Endothelial cell of umbilical vein (primary cell): ENCODE measurements around the gene MT1M. TPM values are rescaled to one million over a fixed set of nuclear protein-coding genes. Genes with fewer than 3 reads are reported as not detected.

Experiments used
- BruUV-seq: library from RNA; stranded (reverse); fragments of 400-500 nt; replicated peaks from 2 replicates; lab custom pipeline; 2021; lab: Mats Ljungman, UMichigan
- CTCF ChIA-PET: fragments of 300-600, 350-600 bp; sonication (Branson Sonifier 250); formaldehyde crosslinking; loops from one replicate; lab custom pipeline; 2021; ENCODE audit warnings: antibody characterized with exemption, inconsistent platforms; lab: Charles Lee
- POLR2A ChIA-PET: fragments of 300-600, 350-600 bp; sonication (Branson Sonifier 250); formaldehyde crosslinking; loops from one replicate; lab custom pipeline; 2021; ENCODE audit warnings: antibody characterized with exemption, inconsistent platforms; lab: Charles Lee
- DNase-seq: peaks from one replicate; pipeline ENCODE4 v3.0.0-alpha.2; 2011; ENCODE audit warnings: low read depth, low spot score
- FAIRE-seq: peaks from 2 replicates; lab custom pipeline; 2011; peaks lifted over from hg19 to GRCh38; lab: Jason Lieb, UNC
- H2AFZ ChIP-seq: 2 replicates; pipeline ENCODE4 v1.6.0; 2012; ENCODE audit warnings: low read depth, low read length, control low read depth, inconsistent platforms
- H3K27ac ChIP-seq: 2 replicates; pipeline ENCODE4 v1.5.1; 2011; ENCODE audit warnings: low read depth, mild to moderate bottlenecking, control low read depth, low read length, moderate library complexity; ENCODE audit not compliant: insufficient read depth
- H3K27me3 ChIP-seq, 2 experiments: 2 replicates each; pipeline versions ENCODE4 v1.6.0 to v1.6.1; 2011; ENCODE audit warnings: low read length in 2 of 2, mixed read lengths in 1 of 2; ENCODE audit not compliant: control insufficient read depth in 2 of 2, insufficient read depth in 2 of 2
- H3K36me3 ChIP-seq, 2 experiments: 2 replicates in 1 of 2; 3 replicates in 1 of 2; pipeline ENCODE4 v1.5.1; 2011; ENCODE audit warnings: low read length in 2 of 2, mild to moderate bottlenecking in 1 of 2, moderate library complexity in 1 of 2; ENCODE audit not compliant: control insufficient read depth in 2 of 2, insufficient read depth in 2 of 2; ENCODE audit errors: extremely low read depth in 1 of 2
- H3K4me1 ChIP-seq: 3 replicates; pipeline ENCODE4 v1.5.1; 2011; ENCODE audit warnings: mild to moderate bottlenecking, low read length; ENCODE audit not compliant: control insufficient read depth, insufficient read depth; ENCODE audit errors: extremely low read depth
- H3K4me2 ChIP-seq: 2 replicates; pipeline ENCODE4 v1.6.1; 2011; ENCODE audit warnings: low read length, control low read depth, mixed read lengths; ENCODE audit not compliant: insufficient read depth
- H3K4me3 ChIP-seq, 3 experiments: fragments of 200-600 bp in 1 of 3; sonication (generic), shearing (Covaris generic) in 1 of 3; replicated peaks in 1 of 3; 2 replicates each; pipeline ENCODE4 v1.5.1; 2011 to 2016; ENCODE audit warnings: control low read depth in 3 of 3, low read length in 3 of 3, mild to moderate bottlenecking in 2 of 3, inconsistent platforms in 1 of 3, low read depth in 1 of 3, moderate library complexity in 1 of 3; ENCODE audit not compliant: insufficient read depth in 1 of 3
- H3K79me2 ChIP-seq: 2 replicates; pipeline ENCODE4 v1.6.0; 2012; ENCODE audit warnings: low read length, inconsistent platforms; ENCODE audit not compliant: control insufficient read depth, insufficient read depth
- H3K9ac ChIP-seq: replicated peaks from 2 replicates; pipeline ENCODE3; 2011; ENCODE audit warnings: low read length, control low read depth; ENCODE audit not compliant: insufficient read depth; ENCODE audit errors: extremely low read depth
- H3K9me1 ChIP-seq: replicated peaks from 3 replicates; pipeline ENCODE4 v1.6.0; 2011; ENCODE audit warnings: mild to moderate bottlenecking, low read length; ENCODE audit not compliant: control insufficient read depth, insufficient read depth; ENCODE audit errors: extremely low read depth
- H3K9me3 ChIP-seq: replicated peaks from 2 replicates; pipeline ENCODE4 v1.5.1; 2012; ENCODE audit warnings: low read length, inconsistent platforms; ENCODE audit not compliant: control insufficient read depth, insufficient read depth
- H4K20me1 ChIP-seq: replicated peaks from 2 replicates; pipeline ENCODE3; 2011; ENCODE audit warnings: mild to moderate bottlenecking, low read length; ENCODE audit not compliant: control insufficient read depth, insufficient read depth; ENCODE audit errors: extremely low read depth
- EZH2 ChIP-seq: IDR thresholded peaks from 2 replicates; pipeline ENCODE4 v1.6.1; 2012; ENCODE audit warnings: borderline replicate concordance, low read depth, mild to moderate bottlenecking, moderate library complexity, low read length, inconsistent platforms; ENCODE audit not compliant: severe bottlenecking
- FOS ChIP-seq: IDR thresholded peaks from 2 replicates; pipeline ENCODE4 v1.6.1; 2011; ENCODE audit warnings: mild to moderate bottlenecking, low read length, moderate library complexity, borderline replicate concordance; ENCODE audit not compliant: insufficient read depth
- GATA2 ChIP-seq: IDR thresholded peaks from 2 replicates; pipeline ENCODE4 v1.7.0; 2011; ENCODE audit warnings: low read depth, mild to moderate bottlenecking, moderate library complexity, mixed read lengths, low read length; ENCODE audit not compliant: insufficient read length, insufficient read depth
- JUN ChIP-seq: IDR thresholded peaks from 2 replicates; pipeline ENCODE4 v1.6.1; 2011; ENCODE audit warnings: borderline replicate concordance, low read depth; ENCODE audit not compliant: insufficient read length, insufficient read depth
- MYC ChIP-seq: IDR thresholded peaks from one replicate; pipeline ENCODE4 v1.6.1; 2011; ENCODE audit warnings: mild to moderate bottlenecking, low read depth, low read length
- POLR2A ChIP-seq: IDR thresholded peaks from 2 replicates; pipeline ENCODE4 v1.6.1; 2012; ENCODE audit warnings: low read depth, mild to moderate bottlenecking, control low read depth, low read length
- POLR2AphosphoS5 ChIP-seq: IDR thresholded peaks from 2 replicates; pipeline ENCODE4 v1.6.1; 2012; ENCODE audit warnings: low read depth, mild to moderate bottlenecking, control low read depth, low read length, moderate library complexity; ENCODE audit not compliant: insufficient read depth
- dilution Hi-C: fragments of 300-500 bp; cut with MboI; formaldehyde crosslinking; loops from one replicate; pipeline ENCODE4 v1.15.0; 2019; ENCODE audit warnings: low sequenced_read_pairs; ENCODE audit not compliant: extremely low pct_ligation_motif_present
- intact Hi-C: fragments of 100-400 bp; cut with micrococcal nuclease; formaldehyde crosslinking; loops from one replicate; pipeline ENCODE4 v1.10.0; 2022
- polyA plus RNA-seq, 4 experiments: library from polyadenylated mRNA; depleted of rRNA in 3 of 4; stranded (reverse) in 3 of 4; unstranded in 1 of 4; fragments of >200 nt; gene quantifications; 2 replicates each; pipeline versions ENCODE4 v1.2.1 to v1.2.3, GENCODE V29; 2011 to 2012; ENCODE audit warnings: missing spikeins in 1 of 4
- total RNA-seq: library from RNA; stranded (reverse); gene quantifications from 2 replicates; pipeline ENCODE4 v1.2.3, GENCODE V29; 2021
- TF ChIP-seq, protein P1 (sequence below), 2 donors: IDR thresholded peaks; 1 replicate in 1 of 2; 2 replicates in 1 of 2; pipeline ENCODE4 v1.5.1; 2011; ENCODE audit warnings: low read length in 2 of 2, mild to moderate bottlenecking in 2 of 2, moderate library complexity in 2 of 2, control low read depth in 1 of 2, inconsistent platforms in 1 of 2, low read depth in 1 of 2; ENCODE audit not compliant: insufficient read depth in 1 of 2; ENCODE audit errors: extremely low read depth in 1 of 2

The MT1M gene
- total and polyA plus RNA-seq, 2 donors (not counting 3 experiments of a cell fraction or from before 2014, with no cell fraction given): 4.3 to 4.6 TPM

DNA sequence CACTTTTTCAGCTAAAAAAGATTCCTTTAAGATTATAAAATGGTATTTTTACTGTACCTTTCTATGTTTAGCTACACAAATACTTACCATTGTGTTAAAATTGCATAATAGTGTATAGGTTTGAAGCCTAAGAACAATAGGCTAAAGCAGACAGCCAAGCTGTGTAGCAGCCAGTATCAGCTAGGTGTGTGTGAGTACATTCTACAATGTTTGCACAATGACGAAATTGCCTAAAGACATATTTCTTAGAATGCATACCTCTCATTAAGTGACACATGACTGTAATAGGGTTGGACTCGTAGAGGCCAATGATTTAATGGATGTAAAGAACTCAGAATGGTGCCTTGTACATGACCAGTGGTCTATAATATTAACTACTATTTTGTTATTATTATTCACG lies 17.4 kb downstream of the MT1M start:
- no peaks in the 10 kb centered on the region for H4K20me1 ChIP-seq
- no peaks in the 10 kb centered on the region for H3K4me1 ChIP-seq
- H2AFZ ChIP-seq: no peak overlapping the region
- no peaks in the 10 kb centered on the region for H3K9me3 ChIP-seq
- no TSS peak for BruUV-seq
- DNase-seq: no peak
- H3K9me1 ChIP-seq: no peaks in the 10 kb centered on the region
- FAIRE-seq: no peak
- no peak overlapping the region for H3K4me2 ChIP-seq
- ChIA-PET CTCF (interaction anchor here (1.1 kb wide), 1 partner anchor 52 kb away, joined by 4 read pairs; no protein-coding TSS in a partner anchor), POLR2A (no interaction called here)
- H3K79me2 ChIP-seq: no peaks in the 10 kb centered on the region
- H3K9ac ChIP-seq: no peak overlapping the region
- H3K36me3 ChIP-seq: no peaks in the 10 kb centered on the region
- H3K4me3 ChIP-seq: no peak overlapping the region
- intact Hi-C loops (no loop called here), dilution Hi-C loops (no loop called here)
- TF ChIP-seq, protein P1, sequence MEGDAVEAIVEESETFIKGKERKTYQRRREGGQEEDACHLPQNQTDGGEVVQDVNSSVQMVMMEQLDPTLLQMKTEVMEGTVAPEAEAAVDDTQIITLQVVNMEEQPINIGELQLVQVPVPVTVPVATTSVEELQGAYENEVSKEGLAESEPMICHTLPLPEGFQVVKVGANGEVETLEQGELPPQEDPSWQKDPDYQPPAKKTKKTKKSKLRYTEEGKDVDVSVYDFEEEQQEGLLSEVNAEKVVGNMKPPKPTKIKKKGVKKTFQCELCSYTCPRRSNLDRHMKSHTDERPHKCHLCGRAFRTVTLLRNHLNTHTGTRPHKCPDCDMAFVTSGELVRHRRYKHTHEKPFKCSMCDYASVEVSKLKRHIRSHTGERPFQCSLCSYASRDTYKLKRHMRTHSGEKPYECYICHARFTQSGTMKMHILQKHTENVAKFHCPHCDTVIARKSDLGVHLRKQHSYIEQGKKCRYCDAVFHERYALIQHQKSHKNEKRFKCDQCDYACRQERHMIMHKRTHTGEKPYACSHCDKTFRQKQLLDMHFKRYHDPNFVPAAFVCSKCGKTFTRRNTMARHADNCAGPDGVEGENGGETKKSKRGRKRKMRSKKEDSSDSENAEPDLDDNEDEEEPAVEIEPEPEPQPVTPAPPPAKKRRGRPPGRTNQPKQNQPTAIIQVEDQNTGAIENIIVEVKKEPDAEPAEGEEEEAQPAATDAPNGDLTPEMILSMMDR (IDR thresholded peaks at IDR 0.05; ENCODE audit: extremely low read depth in 1 of 2, insufficient read depth in 1 of 2, low read depth in 1 of 2, low read length in 2 of 2): no peak
- TF ChIP-seq JUN: no peak
- no peak for TF ChIP-seq EZH2
- TF ChIP-seq GATA2: no peak
- TF ChIP-seq POLR2A: no peak
- no peak for TF ChIP-seq MYC
- no peak for TF ChIP-seq POLR2AphosphoS5
- no peak for TF ChIP-seq FOS
- no peak overlapping the region for H3K27ac ChIP-seq
- peaks cover 41 to 53% of the 10 kb centered on the region in 2 experiments for H3K27me3 ChIP-seq
